ENCODE measurements around the gene NCF2.

The NCF2 gene

DNA sequence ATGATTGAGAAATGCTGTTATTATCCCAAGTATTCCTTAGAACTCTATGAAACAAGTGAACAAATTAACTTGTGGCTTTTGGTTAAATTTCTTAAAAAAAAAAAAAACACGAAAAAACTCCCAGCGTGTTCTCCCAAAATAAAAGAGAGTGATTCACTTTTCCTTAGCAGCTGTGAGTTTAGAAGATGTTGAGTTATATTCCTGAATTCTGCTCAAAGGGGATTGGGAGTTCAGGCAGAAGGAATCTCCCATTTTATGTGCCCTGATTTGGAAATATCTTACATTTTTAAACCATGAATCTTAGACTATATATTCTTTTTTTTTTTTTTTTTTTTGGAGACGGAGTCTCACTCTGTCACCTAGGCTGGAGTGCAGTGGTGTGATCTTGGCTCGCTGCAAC lies 83.7 kb downstream of the NCF2 start:
- no peak overlapping the region for H3K9ac ChIP-seq
- no peaks in the 10 kb centered on the region for H3K9me3 ChIP-seq (ENCODE audit: control insufficient read depth, low read length)
- no peak for TF ChIP-seq CTCF (IDR thresholded peaks at IDR 0.05)
- H3K4me1 ChIP-seq = no peaks in the 10 kb centered on the region
- H3K27me3 ChIP-seq (ENCODE audit: control insufficient read depth, insufficient read depth, low read length) = no peaks in the 10 kb centered on the region
- no peak overlapping the region for H3K4me3 ChIP-seq (ENCODE audit: low read depth, low read length)
- H3K36me3 ChIP-seq (ENCODE audit: control insufficient read depth, insufficient read depth, low read length) = no peaks in the 10 kb centered on the region
- no peak overlapping the region for H3K4me2 ChIP-seq (ENCODE audit: low read length)
- no peak overlapping the region for H2AFZ ChIP-seq
- H3K27ac ChIP-seq = no peak overlapping the region
- peaks cover 7% of the 10 kb centered on the region for H3K79me2 ChIP-seq

All from parathyroid adenoma (tissue), 2 donors.